ENCODE data around the gene C11orf24. TPM values are rescaled to one million over a fixed set of nuclear protein-coding genes. Genes with fewer than 3 reads are reported as not detected.

Gene C11orf24
- total and polyA plus RNA-seq, 2 of the 8 experiments (the other 6 are each of a cell fraction or from before 2014, with no cell fraction given), result 45.4 to 51.7 TPM

- Histone ChIP-seq H3K23ac (ENCODE audit: insufficient read length) (no peak overlapping the region), H2BK120ac (replicated peaks; ENCODE audit: low read depth, low read length) (no peak overlapping the region), H3K36me3 (ENCODE audit: control insufficient read depth in 2 of 4, insufficient read depth in 4 of 4, low read length in 3 of 4) (peaks cover 16 to 52% (median 37%) of the 10 kb centered on the region in 4 experiments), H4K91ac (replicated peaks; ENCODE audit: insufficient read length, low read length) (no peak overlapping the region), H4K8ac (ENCODE audit: extremely low read depth, insufficient read depth, low read length) (no peak overlapping the region), H2BK5ac (ENCODE audit: low read depth, low read length) (no peak overlapping the region), H3K56ac (replicated peaks; ENCODE audit: insufficient read length, low read depth, low read length) (no peak overlapping the region), H3K4me1 (replicated peaks in 1 of 4; ENCODE audit: control insufficient read depth in 3 of 4, insufficient read depth in 4 of 4, low read length in 3 of 4) (0 out of 7 replicates have a peak, but pooled peaks cover 0 to 2% (median 0%) of the 10 kb centered on the region in 4 experiments), H3K27me3 (replicated peaks in 1 of 4; ENCODE audit: control insufficient read depth in 3 of 4, extremely low read depth in 1 of 4, insufficient read depth in 3 of 4, low read length in 3 of 4) (peaks cover 0 to under 1% (median 0%) of the 10 kb centered on the region in 4 experiments; a peak in 2 of 7 replicates), H4K5ac (ENCODE audit: insufficient read length, low read depth, low read length) (no peak overlapping the region), H2AFZ (ENCODE audit: low read length) (no peak overlapping the region), H3K18ac (ENCODE audit: extremely low read depth, low read length) (no peak overlapping the region), H3K4me2 (ENCODE audit: insufficient read depth in 1 of 2, low read depth in 2 of 2, low read length in 2 of 2) (no peak overlapping the region), H2AK5ac (ENCODE audit: low read depth, low read length) (no peak overlapping the region), H2BK20ac (ENCODE audit: low read length) (no peak overlapping the region), H3K79me2 (ENCODE audit: control insufficient read depth in 1 of 2, insufficient read depth in 2 of 2, low read length in 2 of 2) (no peaks in the 10 kb centered on the region), H4K20me1 (replicated peaks in 1 of 2; ENCODE audit: control insufficient read depth in 1 of 2, insufficient read depth in 2 of 2, low read length in 2 of 2) (peaks cover 4 to 10% of the 10 kb centered on the region in 2 experiments), H3K4ac (replicated peaks; ENCODE audit: insufficient read length, low read depth, low read length) (no peak overlapping the region), H3K9ac (replicated peaks in 1 of 4; ENCODE audit: extremely low read depth in 1 of 4, low read depth in 3 of 4, low read length in 3 of 4) (no peak overlapping the region), H3K27ac (ENCODE audit: low read depth, low read length) (no peak overlapping the region), H3K79me1 (ENCODE audit: low read depth, low read length) (peaks cover 3% of the 10 kb centered on the region; the same call in 1 of the 2 replicates), H2BK15ac (ENCODE audit: low read length) (no peak overlapping the region), H3K9me3 (ENCODE audit: insufficient read depth in 2 of 2, low read depth in 1 of 2, low read length in 1 of 2) (no peaks in the 10 kb centered on the region), H3K23me2 (ENCODE audit: low read depth, low read length) (peaks cover 6% of the 10 kb centered on the region; the same call in 1 of the 2 replicates), H3K14ac (ENCODE audit: insufficient read length) (no peak overlapping the region), H2BK12ac (ENCODE audit: low read depth, low read length) (no peak overlapping the region), H3K4me3 (ENCODE audit: extremely low read depth in 1 of 4, insufficient read depth in 2 of 4, low read depth in 3 of 4, low read length in 4 of 4) (no peak overlapping the region)
- 92% methylated on average over 13 of the region's 13 CpGs; no CpG with 5 or more reads in 1 of the 2 experiments for WGBS, 2 experiments (ENCODE audit: extremely low coverage in 1 of 2, insufficient coverage in 1 of 2, insufficient read length in 1 of 2, insufficient replicate concordance in 2 of 2, low coverage in 1 of 2, low lambda C conversion rate in 2 of 2, missing lambda C conversion rate in 1 of 2)
- FAIRE-seq (no peak), DNase-seq (ENCODE audit: low read depth in 1 of 2, low spot score in 2 of 2) (no peak)
- POLR2A ChIA-PET (ENCODE audit: partially characterized antibody), result interaction anchor here (1.4 kb wide), 1 partner anchor 9 kb away, joined by 3 read pairs; no protein-coding TSS in a partner anchor
- CTCF ChIA-PET (ENCODE audit: partially characterized antibody), result interaction anchor here (1.3 kb wide), 1 partner anchor 39 kb away, joined by 3 read pairs; no protein-coding TSS in a partner anchor
- TF ChIP-seq CHD2 (IDR thresholded peaks at IDR 0.05; ENCODE audit: low read length) (no peak), USF2 (IDR thresholded peaks at IDR 0.05; ENCODE audit: low read length) (no peak), JUND (IDR thresholded peaks at IDR 0.05; ENCODE audit: low read length) (no peak), CTBP2 (IDR thresholded peaks at IDR 0.05; ENCODE audit: borderline replicate concordance, insufficient read depth, insufficient read length, low read length) (no peak), ASH2L (IDR thresholded peaks at IDR 0.05; ENCODE audit: low read length) (no peak), HDAC6 (IDR thresholded peaks at IDR 0.05; ENCODE audit: low read depth, low read length) (no peak), CREB1 (IDR thresholded peaks at IDR 0.05) (no peak), BACH1 (IDR thresholded peaks at IDR 0.05; ENCODE audit: low read length) (no peak), TAF7 (optimal IDR thresholded peaks at IDR 0.05; ENCODE audit: borderline replicate concordance, low read depth, low read length) (no peak), RAD21 (IDR thresholded peaks at IDR 0.05 in 1 of 2, conservative IDR thresholded peaks at IDR 0.05 in 1 of 2; ENCODE audit: low read depth in 2 of 2, low read length in 2 of 2) (no peak)
These were observed 8.2 kb downstream of the C11orf24 start for GRCh38 chr11:68263444-68264035.
